ENCODE measurements around the gene DNAH11. TPM values are rescaled to one million over a fixed set of nuclear protein-coding genes. Genes with fewer than 3 reads are reported as not detected.
A peak's percentile ranks its signal among the peaks of the same experiment; 100 is the strongest.

Gene DNAH11
- total and polyA plus RNA-seq, 9 of the 15 experiments (the other 6 are each of a cell fraction or from before 2014, with no cell fraction given): under 0.01 TPM; not detected in 7

GRCh38 chr7:21642422-21642821, 99.6 kb downstream of the DNAH11 start:
- DNase-seq (ENCODE audit: extremely low read depth in 1 of 4, low spot score in 3 of 4) (no peak), FAIRE-seq (no peak), ATAC-seq (no peak)
- ChIA-PET POLR2A (no interaction called here), CTCF (ENCODE audit: low intra/inter-chr PET ratio) (no interaction called here)
- Histone ChIP-seq H3K9me1 (ENCODE audit: control insufficient read depth, insufficient read depth, low read length) (no peaks in the 10 kb centered on the region), H2AFZ (ENCODE audit: low read depth, low read length) (no peak overlapping the region), H3K4me3 (no peak overlapping the region), H3K79me2 (ENCODE audit: control insufficient read depth, insufficient read depth, low read length) (no peaks in the 10 kb centered on the region), H3K9ac (ENCODE audit: insufficient read depth in 1 of 2, low read depth in 2 of 2, low read length in 2 of 2) (no peak overlapping the region), H4K20me1 (replicated peaks; ENCODE audit: control insufficient read depth, insufficient read depth, low read length) (no peaks in the 10 kb centered on the region), H3K4me1 (replicated peaks in 1 of 2; ENCODE audit: control insufficient read depth in 2 of 2, insufficient read depth in 2 of 2, low read length in 2 of 2) (no peaks in the 10 kb centered on the region), H3K27me3 (ENCODE audit: control insufficient read depth in 2 of 2, insufficient read depth in 2 of 2, low read length in 2 of 2) (peaks cover 0 to 2% of the 10 kb centered on the region in 2 experiments; a peak in 2 of 5 replicates), H3K36me3 (ENCODE audit: control insufficient read depth, insufficient read depth, low read length) (no peaks in the 10 kb centered on the region), H3K4me2 (ENCODE audit: insufficient read depth, low read length) (no peak overlapping the region), H3K9me3 (replicated peaks; ENCODE audit: control insufficient read depth, insufficient read depth, low read depth, low read length) (no peaks in the 10 kb centered on the region), H3K27ac (ENCODE audit: extremely low read depth, low read depth, low read length) (no peak overlapping the region)
- intact Hi-C loops (cut with micrococcal nuclease): no loop called here
- in situ Hi-C loops (cut with MboI): no loop called here
- no TSS peak for BruUV-seq (replicated peaks)
- 0% methylated on average over 4 of the region's 4 CpGs for WGBS (ENCODE audit: insufficient coverage, low coverage, missing lambda C conversion rate)
- TF ChIP-seq RBFOX2 (IDR thresholded peaks at IDR 0.05; ENCODE audit: low read depth, low read length): no peak
- no peak for TF ChIP-seq JUND (IDR thresholded peaks at IDR 0.05; ENCODE audit: borderline replicate concordance, low read depth, low read length)
- TF ChIP-seq JUND (tag; IDR thresholded peaks at IDR 0.05; ENCODE audit: borderline replicate concordance, low read depth, low read length): 0 out of 3 replicates have a peak, but pooled peaks have one; percentile 23
- no peak for TF ChIP-seq PRMT5 (CRISPR knock-in tag; IDR thresholded peaks at IDR 0.05)
- peak; percentile 14 for TF ChIP-seq MEIS2 (IDR thresholded peaks at IDR 0.05; ENCODE audit: partially characterized antibody)
- TF ChIP-seq SMARCC2 (IDR thresholded peaks at IDR 0.05; ENCODE audit: low read depth): no peak
- no peak for TF ChIP-seq ETV1 (tag; conservative IDR thresholded peaks at IDR 0.05; ENCODE audit: low read depth)
- TF ChIP-seq TEAD4 (IDR thresholded peaks at IDR 0.05; ENCODE audit: low read length): no peak
- TF ChIP-seq TEAD4 (CRISPR knock-in tag; IDR thresholded peaks at IDR 0.05; ENCODE audit: borderline replicate concordance): no peak
- peak in 1 of 2 experiments; percentile 64; a peak in 1 of 4 replicates for TF ChIP-seq SRF (CRISPR knock-in tag; IDR thresholded peaks at IDR 0.05)
- TF ChIP-seq IRF2 (CRISPR knock-in tag; IDR thresholded peaks at IDR 0.05): no peak
- no peak for TF ChIP-seq MGA (IDR thresholded peaks at IDR 0.05)
- TF ChIP-seq TRIM24 (IDR thresholded peaks at IDR 0.05): no peak

All from K562 (cell line).